Measurements from ENCODE around the gene CD302. TPM values are rescaled to one million over a fixed set of nuclear protein-coding genes. Genes with fewer than 3 reads are reported as not detected.

Gene CD302
- total and polyA plus RNA-seq, 2 of the 8 experiments (the other 6 are each of a cell fraction or from before 2014, with no cell fraction given), result 0.76 to 0.79 TPM

DNA sequence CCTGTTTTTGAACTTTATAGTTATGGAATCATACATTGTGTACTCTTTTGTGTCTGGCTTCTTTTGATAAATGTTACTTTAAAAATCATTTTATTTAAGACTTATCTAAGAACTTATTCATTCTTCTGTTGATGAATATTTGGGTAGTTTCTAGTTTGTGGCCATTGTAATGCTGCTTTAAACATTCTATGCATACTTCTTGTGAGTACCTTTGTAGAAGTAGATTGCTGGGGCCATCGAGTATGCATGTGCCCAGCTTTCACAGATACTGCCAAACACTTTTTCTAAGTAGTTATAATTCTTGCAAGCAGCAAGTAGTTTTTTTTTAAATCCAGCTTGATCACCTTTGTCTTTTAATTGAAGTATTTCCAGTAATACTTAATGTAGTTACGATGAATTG is 11.1 kb downstream of the CD302 start:
- no peak overlapping the region for H3K9ac ChIP-seq (replicated peaks in 1 of 4; ENCODE audit: extremely low read depth in 1 of 4, low read depth in 3 of 4, low read length in 3 of 4)
- peaks cover 0 to 6% (median 3%) of the 10 kb centered on the region in 4 experiments; a peak in 1 of 7 replicates for H3K4me1 ChIP-seq (replicated peaks in 1 of 4; ENCODE audit: control insufficient read depth in 3 of 4, insufficient read depth in 4 of 4, low read length in 3 of 4)
- no peaks in the 10 kb centered on the region for H3K36me3 ChIP-seq (ENCODE audit: control insufficient read depth in 2 of 4, insufficient read depth in 4 of 4, low read length in 3 of 4)
- H3K79me2 ChIP-seq (ENCODE audit: control insufficient read depth in 1 of 2, insufficient read depth in 2 of 2, low read length in 2 of 2), result no peaks in the 10 kb centered on the region
- peak overlapping the region; percentile 41 for H4K5ac ChIP-seq (ENCODE audit: insufficient read length, low read depth, low read length)
- DNase-seq (ENCODE audit: low read depth in 1 of 2, low spot score in 2 of 2) (no peak), FAIRE-seq (no peak)
- no peak overlapping the region for H3K23ac ChIP-seq (ENCODE audit: insufficient read length)
- no peaks in the 10 kb centered on the region for H3K79me1 ChIP-seq (ENCODE audit: low read depth, low read length)
- peak overlapping the region in 1 of 4 experiments; percentile 9; a peak in 1 of 8 replicates for H3K4me3 ChIP-seq (ENCODE audit: extremely low read depth in 1 of 4, insufficient read depth in 2 of 4, low read depth in 3 of 4, low read length in 4 of 4)
- H4K20me1 ChIP-seq (replicated peaks in 1 of 2; ENCODE audit: control insufficient read depth in 1 of 2, insufficient read depth in 2 of 2, low read length in 2 of 2), result no peaks in the 10 kb centered on the region
- H3K23me2 ChIP-seq (ENCODE audit: low read depth, low read length), result no peaks in the 10 kb centered on the region
- no peak overlapping the region for H3K56ac ChIP-seq (replicated peaks; ENCODE audit: insufficient read length, low read depth, low read length)
- H3K27ac ChIP-seq (ENCODE audit: low read depth, low read length), result no peak overlapping the region
- peak overlapping the region in 1 of 2 experiments; percentile 32; a peak in 1 of 4 replicates for H3K4me2 ChIP-seq (ENCODE audit: insufficient read depth in 1 of 2, low read depth in 2 of 2, low read length in 2 of 2)
- no peaks in the 10 kb centered on the region for H3K27me3 ChIP-seq (replicated peaks in 1 of 4; ENCODE audit: control insufficient read depth in 3 of 4, extremely low read depth in 1 of 4, insufficient read depth in 3 of 4, low read length in 3 of 4)
- H4K8ac ChIP-seq (ENCODE audit: extremely low read depth, insufficient read depth, low read length), result no peak overlapping the region
- WGBS, 2 experiments (ENCODE audit: extremely low coverage in 1 of 2, insufficient coverage in 1 of 2, insufficient read length in 1 of 2, insufficient replicate concordance in 2 of 2, low coverage in 1 of 2, low lambda C conversion rate in 2 of 2, missing lambda C conversion rate in 1 of 2), result 63% methylated on average over 2 of the region's 2 CpGs; no CpG with 5 or more reads in 1 of the 2 experiments
- H2BK20ac ChIP-seq (ENCODE audit: low read length), result no peak overlapping the region
- H3K14ac ChIP-seq (ENCODE audit: insufficient read length), result no peak overlapping the region
- H2AK5ac ChIP-seq (ENCODE audit: low read depth, low read length), result no peak overlapping the region
- H4K91ac ChIP-seq (replicated peaks; ENCODE audit: insufficient read length, low read length), result no peak overlapping the region
- no peak overlapping the region for H2AFZ ChIP-seq (ENCODE audit: low read length)
- CTCF ChIA-PET (ENCODE audit: partially characterized antibody), result interaction anchor here (1.0 to 1.3 kb wide), 2 partner anchors 20 to 31 kb away, joined by 3 to 5 read pairs; no protein-coding TSS in a partner anchor
- no peak overlapping the region for H2BK120ac ChIP-seq (replicated peaks; ENCODE audit: low read depth, low read length)
- no peak overlapping the region for H3K18ac ChIP-seq (ENCODE audit: extremely low read depth, low read length)
- H2BK5ac ChIP-seq (ENCODE audit: low read depth, low read length), result no peak overlapping the region
- H2BK15ac ChIP-seq (ENCODE audit: low read length), result no peak overlapping the region
- no peak overlapping the region for H2BK12ac ChIP-seq (ENCODE audit: low read depth, low read length)
- H3K9me3 ChIP-seq (ENCODE audit: insufficient read depth in 2 of 2, low read depth in 1 of 2, low read length in 1 of 2), result no peaks in the 10 kb centered on the region
- POLR2A ChIA-PET (ENCODE audit: partially characterized antibody), result interaction anchor here (0.7 to 1.1 kb wide), 5 partner anchors 8 to 135 kb away, joined by 3 to 5 read pairs (median 4); no protein-coding TSS in a partner anchor
- no peak overlapping the region for H3K4ac ChIP-seq (replicated peaks; ENCODE audit: insufficient read length, low read depth, low read length)
- TF ChIP-seq MAFK (IDR thresholded peaks at IDR 0.05; ENCODE audit: low read depth, low read length) (no peak), BCL11A (IDR thresholded peaks at IDR 0.05; ENCODE audit: low read depth in 2 of 2, low read length in 2 of 2) (no peak)
